ENCODE results near the gene RPP21.

- TF ChIP-seq CTCF (IDR thresholded peaks at IDR 0.05) = no peak
- no peak for TF ChIP-seq POLR2A (IDR thresholded peaks at IDR 0.05)
- TF ChIP-seq POLR2AphosphoS5 (IDR thresholded peaks at IDR 0.05) = no peak
- no peak for TF ChIP-seq EP300 (IDR thresholded peaks at IDR 0.05; ENCODE audit: low read depth)
These were observed 4.0 kb downstream of the RPP21 start for GRCh38 chr6:30348957-30349356.

Measured in transverse colon (tissue), 4 donors.